Activated T-helper 17 cell treated with anti-CD3 and anti-CD28 coated beads, Interleukin-2, amount 50 U/mL, for 72 hours (primary cell): Measurements from ENCODE around the gene S100A4. TPM values are rescaled to one million over a fixed set of nuclear protein-coding genes. Genes with fewer than 3 reads are reported as not detected.
A peak's percentile ranks its signal among the peaks of the same experiment; 100 is the strongest.
"Not testable (repeated sequence)": the region's sequence is repeated elsewhere in the genome, so short reads cannot be mapped to it uniquely, and the experiment has no call there.

Experiments
- ATAC-seq: fragments of 150-1000 bp; cut with Tn5 transposase; replicated peaks from 2 replicates; pipeline ENCODE4 v1.10.0; 2021; ENCODE audit warnings: mild to moderate bottlenecking, moderate library complexity
- H3K27ac Mint-ChIP-seq: one replicate; pipeline ENCODE4 v1.8.0; 2022; ENCODE audit warnings: mixed read lengths
- H3K27me3 Mint-ChIP-seq: one replicate; pipeline ENCODE4 v1.8.0; 2022; ENCODE audit warnings: mixed read lengths
- H3K36me3 Mint-ChIP-seq: one replicate; pipeline ENCODE4 v1.8.0; 2022; ENCODE audit warnings: low read depth, mild to moderate bottlenecking, mixed read lengths
- H3K4me1 Mint-ChIP-seq: one replicate; pipeline ENCODE4 v1.8.0; 2022; ENCODE audit warnings: mixed read lengths
- H3K4me3 Mint-ChIP-seq: one replicate; pipeline ENCODE4 v1.8.0; 2022; ENCODE audit warnings: mild to moderate bottlenecking, mixed read lengths
- H3K9me3 Mint-ChIP-seq: one replicate; pipeline ENCODE4 v1.8.0; 2022; ENCODE audit warnings: mixed read lengths
- total RNA-seq, 2 donors: library from RNA; stranded (reverse); gene quantifications; one replicate each; pipeline ENCODE4 v1.2.3, GENCODE V29; 2022

S100A4 gene
- total RNA-seq, 2 donors from 2014 or later = 1,035 to 1,445 TPM

DNA sequence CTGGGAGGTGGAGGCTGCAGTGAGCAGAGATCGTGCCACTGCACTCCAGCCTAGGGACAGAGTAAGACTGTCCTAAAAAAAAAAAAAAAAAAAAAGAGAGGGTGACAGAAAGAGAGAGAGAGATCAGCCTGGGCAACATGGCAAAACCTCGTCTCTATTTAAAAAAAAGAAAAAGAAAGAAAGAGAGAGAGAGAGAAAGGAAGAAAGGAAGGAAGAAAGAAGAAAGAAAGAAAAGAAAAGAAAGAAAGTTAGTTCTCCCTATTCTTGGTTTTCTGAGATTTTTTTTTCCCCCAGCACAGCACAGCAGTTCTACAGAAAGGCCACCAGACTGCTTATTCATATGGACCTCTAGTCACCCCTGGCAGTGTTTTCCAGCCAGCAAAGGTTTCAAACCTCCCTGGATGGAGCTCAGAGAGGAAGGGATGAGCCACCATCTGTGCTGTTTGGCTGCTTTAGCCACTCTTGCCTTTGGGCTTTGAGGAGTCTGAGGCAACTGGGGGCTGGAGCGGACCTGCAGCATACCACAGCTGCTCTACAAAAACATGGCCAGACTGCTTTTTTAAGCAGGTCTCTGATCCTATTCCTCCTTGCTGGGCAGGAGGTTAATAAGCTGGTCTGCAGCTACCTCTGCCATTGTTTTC lies 20.4 kb downstream of the S100A4 start:
- H3K4me1 Mint-ChIP-seq = no peaks in the 10 kb centered on the region
- no peaks in the 10 kb centered on the region for H3K27me3 Mint-ChIP-seq
- H3K9me3 Mint-ChIP-seq = no peaks in the 10 kb centered on the region
- H3K4me3 Mint-ChIP-seq = no peak overlapping the region
- no peak for ATAC-seq
- H3K36me3 Mint-ChIP-seq = no peaks in the 10 kb centered on the region
- H3K27ac Mint-ChIP-seq = peak overlapping the region; percentile 36

DNA sequence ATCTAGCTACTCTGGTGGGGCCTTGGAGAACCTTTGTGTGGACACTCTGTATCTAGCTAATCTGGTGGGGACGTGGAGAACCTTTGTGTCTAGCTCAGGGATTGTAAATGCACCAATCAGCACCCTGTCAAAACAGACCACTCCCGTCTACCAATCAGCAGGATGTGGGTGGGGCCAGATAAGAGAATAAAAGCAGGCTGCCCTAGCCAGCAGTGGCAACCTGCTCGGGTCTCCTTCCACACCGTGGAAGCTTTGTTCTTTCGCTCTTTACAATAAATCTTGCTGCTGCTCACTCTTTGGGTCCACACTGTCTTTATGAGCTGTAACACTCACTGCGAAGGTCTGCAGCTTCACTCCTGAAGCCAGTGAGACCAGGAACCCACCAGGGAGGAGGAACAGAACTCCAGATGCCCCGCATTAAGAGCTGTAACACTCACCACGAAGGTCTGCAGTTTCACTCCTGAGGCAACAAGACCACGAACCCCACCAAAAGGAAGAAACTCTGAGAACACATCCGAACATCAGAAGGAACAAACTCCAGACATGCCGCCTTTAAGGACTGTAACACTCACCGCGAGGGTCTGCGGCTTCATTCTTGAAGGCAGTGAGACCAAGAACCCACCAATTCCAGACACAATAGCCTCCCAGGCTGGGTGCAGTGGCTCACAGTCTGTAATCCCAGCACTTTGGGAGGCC lies 23.1 kb downstream of the S100A4 start:
- not testable (repeated sequence) for H3K36me3 Mint-ChIP-seq, H3K4me3 Mint-ChIP-seq, H3K4me1 Mint-ChIP-seq, ATAC-seq, H3K9me3 Mint-ChIP-seq, H3K27me3 Mint-ChIP-seq, H3K27ac Mint-ChIP-seq

DNA sequence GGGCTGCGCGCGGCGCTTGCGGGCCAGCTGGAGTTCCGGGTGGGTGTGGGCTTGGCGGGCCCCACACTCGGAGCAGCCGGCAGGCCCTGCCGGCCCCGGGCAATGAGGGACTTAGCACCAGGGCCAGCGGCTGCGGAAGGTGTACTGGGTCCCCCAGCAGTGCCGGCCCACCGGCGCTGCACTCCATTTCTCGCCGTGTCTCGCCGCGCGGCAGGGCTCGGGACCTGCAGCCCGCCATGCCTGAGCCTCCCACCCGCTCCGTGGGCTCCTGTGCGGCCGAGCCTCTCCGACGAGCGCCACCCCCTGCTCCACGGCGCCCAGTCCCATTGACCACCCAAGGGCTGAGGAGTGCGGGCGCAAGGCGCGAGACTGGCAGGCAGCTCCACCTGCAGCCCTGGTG lies 23.8 kb downstream of the S100A4 start:
- not testable (repeated sequence) for H3K27ac Mint-ChIP-seq, H3K9me3 Mint-ChIP-seq, H3K4me3 Mint-ChIP-seq, H3K4me1 Mint-ChIP-seq, ATAC-seq, H3K27me3 Mint-ChIP-seq, H3K36me3 Mint-ChIP-seq

GRCh38 chr1:153520818-153521476 lies 24.7 kb downstream of the S100A4 start:
- Mint-ChIP-seq H3K36me3 (no peaks in the 10 kb centered on the region), H3K4me3 (no peak overlapping the region), H3K9me3 (no peaks in the 10 kb centered on the region), H3K27ac (no peak overlapping the region), H3K4me1 (no peaks in the 10 kb centered on the region), H3K27me3 (no peaks in the 10 kb centered on the region)
- ATAC-seq = no peak

GRCh38 chr1:153520137-153520691 lies 25.4 kb downstream of the S100A4 start:
- not testable (repeated sequence) for H3K27me3 Mint-ChIP-seq, H3K4me1 Mint-ChIP-seq, H3K36me3 Mint-ChIP-seq, H3K27ac Mint-ChIP-seq, ATAC-seq, H3K4me3 Mint-ChIP-seq, H3K9me3 Mint-ChIP-seq

- no peak for ATAC-seq
- Mint-ChIP-seq H3K9me3 (no peaks in the 10 kb centered on the region), H3K27me3 (no peaks in the 10 kb centered on the region), H3K4me3 (no peak overlapping the region), H3K36me3 (no peaks in the 10 kb centered on the region), H3K27ac (no peak overlapping the region), H3K4me1 (no peaks in the 10 kb centered on the region)
Measured at GRCh38 chr1:153519242-153519641, 26.4 kb downstream of the S100A4 start.

DNA sequence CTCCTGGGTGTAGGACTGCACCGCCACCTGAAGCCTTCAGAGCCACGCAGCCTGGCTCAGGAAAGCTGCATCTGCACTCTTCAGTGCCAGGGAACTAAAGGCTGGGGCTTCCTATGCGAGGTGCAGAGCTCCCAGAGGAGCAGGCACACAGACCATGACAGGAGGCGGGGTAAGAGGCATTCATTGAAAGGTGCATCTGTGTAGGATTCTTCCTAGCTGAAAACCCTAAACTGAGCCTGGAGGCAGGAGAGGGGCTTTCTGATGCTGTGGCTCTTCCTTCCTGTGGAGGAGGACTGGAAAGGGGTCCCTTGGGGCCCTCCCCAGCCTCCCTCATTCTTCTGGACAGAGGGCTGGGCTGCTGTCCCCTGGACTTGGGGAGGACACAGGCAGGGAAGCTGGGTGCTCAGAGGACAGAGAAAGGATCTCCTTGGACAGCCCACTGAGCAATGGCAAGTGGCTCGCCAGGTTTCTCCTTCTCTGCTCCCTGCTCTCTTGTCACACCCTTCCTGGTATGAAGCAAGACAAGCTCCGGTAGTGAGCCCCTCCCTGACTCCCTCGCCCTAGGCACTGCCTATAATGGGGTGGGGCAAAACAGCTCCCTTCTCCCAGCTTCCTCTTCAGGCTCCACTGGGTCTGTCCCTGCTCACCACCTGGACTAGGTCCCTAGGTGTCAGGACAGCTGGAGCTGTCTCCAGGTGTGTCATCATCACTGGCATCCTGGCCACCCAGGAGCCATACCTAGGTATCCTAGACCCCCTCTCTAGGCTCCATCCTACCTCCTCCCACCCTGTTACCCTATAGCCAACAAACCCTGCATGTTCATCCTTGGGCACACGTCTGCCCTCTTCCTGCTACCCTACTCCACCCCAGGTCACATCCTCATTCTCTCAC lies 29.9 kb downstream of the S100A4 start:
- peak overlapping the region; percentile 72 for H3K27ac Mint-ChIP-seq
- H3K4me3 Mint-ChIP-seq = no peak overlapping the region

DNA sequence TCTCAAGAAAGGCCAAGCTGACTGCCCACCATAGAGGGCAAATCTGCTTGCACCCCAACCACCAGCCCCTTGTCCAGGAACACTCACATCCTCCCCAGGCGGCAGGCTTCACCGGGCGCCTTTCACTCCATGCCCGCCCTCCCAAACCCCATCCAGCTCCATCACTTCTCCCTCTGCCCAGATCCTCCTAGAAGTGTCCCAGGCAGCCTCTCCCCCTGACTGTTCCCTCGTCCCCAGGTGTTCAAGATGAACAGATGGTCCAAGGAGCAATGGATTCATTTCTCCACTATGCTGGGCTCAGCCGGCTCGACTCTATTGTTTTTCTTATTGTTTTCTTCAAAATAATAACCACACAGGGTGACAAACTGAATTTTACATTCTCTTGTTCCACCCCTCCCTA lies 31.9 kb downstream of the S100A4 start:
- no peaks in the 10 kb centered on the region for H3K36me3 Mint-ChIP-seq
- ATAC-seq = no peak
- H3K27me3 Mint-ChIP-seq = no peaks in the 10 kb centered on the region
- H3K4me1 Mint-ChIP-seq = no peaks in the 10 kb centered on the region
- no peak overlapping the region for H3K27ac Mint-ChIP-seq
- no peak overlapping the region for H3K4me3 Mint-ChIP-seq
- no peaks in the 10 kb centered on the region for H3K9me3 Mint-ChIP-seq

More for the DNA sequence above, 29.9 kb downstream of the S100A4 start:
- H3K27me3 Mint-ChIP-seq = no peaks in the 10 kb centered on the region
- H3K4me1 Mint-ChIP-seq = no peaks in the 10 kb centered on the region
- H3K9me3 Mint-ChIP-seq = no peaks in the 10 kb centered on the region
- no peak for ATAC-seq
- no peaks in the 10 kb centered on the region for H3K36me3 Mint-ChIP-seq

DNA sequence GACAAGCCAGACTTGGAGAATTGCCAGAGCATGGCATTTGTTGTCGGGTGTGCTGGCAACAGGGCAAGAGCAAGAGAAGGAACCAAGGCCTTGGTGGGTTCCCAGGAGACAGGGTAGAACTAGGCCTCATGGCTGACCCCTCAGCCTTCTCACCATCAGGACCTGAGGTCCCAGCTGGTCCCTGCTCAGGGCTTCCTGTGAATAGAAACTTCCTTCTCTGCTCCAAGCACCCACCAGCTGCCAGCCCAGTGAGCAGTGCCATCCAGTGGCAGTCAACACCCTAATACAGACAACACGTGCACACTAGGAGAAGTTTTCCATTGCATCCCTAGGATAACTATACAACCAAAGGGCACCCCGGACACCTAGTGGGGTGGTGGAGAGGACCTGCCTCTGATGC lies 32.6 kb downstream of the S100A4 start:
- Mint-ChIP-seq H3K4me1 (no peaks in the 10 kb centered on the region), H3K36me3 (no peaks in the 10 kb centered on the region), H3K4me3 (no peak overlapping the region), H3K27ac (no peak overlapping the region), H3K9me3 (no peaks in the 10 kb centered on the region), H3K27me3 (no peaks in the 10 kb centered on the region)
- no peak for ATAC-seq

- no peaks in the 10 kb centered on the region for H3K36me3 Mint-ChIP-seq
- H3K9me3 Mint-ChIP-seq = no peaks in the 10 kb centered on the region
Measured at GRCh38 chr1:153510984-153511410, 34.6 kb downstream of the S100A4 start.

GRCh38 chr1:153509729-153510354 lies 35.8 kb downstream of the S100A4 start:
- Mint-ChIP-seq H3K27me3 (no peaks in the 10 kb centered on the region), H3K4me1 (no peaks in the 10 kb centered on the region), H3K9me3 (no peaks in the 10 kb centered on the region), H3K36me3 (no peaks in the 10 kb centered on the region), H3K27ac (peak overlapping the region; percentile 1), H3K4me3 (no peak overlapping the region)
- ATAC-seq = peak; percentile 68

More at GRCh38 chr1:153510984-153511410, 34.6 kb downstream of the S100A4 start:
- Mint-ChIP-seq H3K27ac (peak overlapping the region; percentile 84), H3K27me3 (no peaks in the 10 kb centered on the region), H3K4me1 (no peaks in the 10 kb centered on the region), H3K4me3 (peak overlapping the region; percentile 25)
- peak; percentile 95 for ATAC-seq

DNA sequence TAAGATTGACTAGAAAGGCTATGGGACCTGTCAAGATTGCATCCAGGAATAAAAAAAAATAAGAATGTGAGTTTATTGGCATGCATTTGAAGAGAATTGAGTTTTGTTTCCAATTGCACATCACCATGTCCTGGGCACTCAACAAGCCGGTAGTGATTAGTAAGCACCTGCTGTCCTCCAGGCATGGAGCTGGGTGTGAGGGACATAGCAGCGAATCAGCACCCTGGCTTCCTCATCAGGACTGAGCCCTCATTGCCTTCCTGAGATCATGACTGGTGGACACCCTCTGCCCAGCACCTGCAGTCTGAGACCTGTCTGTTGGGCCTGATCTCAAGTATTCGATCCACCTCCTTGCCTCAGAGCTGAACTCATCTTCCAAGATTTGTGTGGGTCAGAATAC lies 36.6 kb downstream of the S100A4 start:
- no peak overlapping the region for H3K4me3 Mint-ChIP-seq
- H3K27me3 Mint-ChIP-seq = no peaks in the 10 kb centered on the region
- H3K4me1 Mint-ChIP-seq = no peaks in the 10 kb centered on the region
- ATAC-seq = no peak
- peak overlapping the region; percentile 1 for H3K27ac Mint-ChIP-seq
- H3K36me3 Mint-ChIP-seq = no peaks in the 10 kb centered on the region
- no peaks in the 10 kb centered on the region for H3K9me3 Mint-ChIP-seq

- Mint-ChIP-seq H3K36me3 (no peaks in the 10 kb centered on the region), H3K27me3 (no peaks in the 10 kb centered on the region), H3K4me3 (no peak overlapping the region), H3K4me1 (no peaks in the 10 kb centered on the region), H3K27ac (peak overlapping the region; percentile 38), H3K9me3 (no peaks in the 10 kb centered on the region)
- ATAC-seq = no peak
Measured at GRCh38 chr1:153507926-153508583, 37.6 kb downstream of the S100A4 start.
